Activated CD8-positive, alpha-beta memory T cell treated with anti-CD3 and anti-CD28 coated beads, Interleukin-2, amount 50 U/mL, for 1 hour (primary cell): ENCODE data around the gene MYO16.
"Not testable (repeated sequence)": the region's sequence is repeated elsewhere in the genome, so short reads cannot be mapped to it uniquely, and the experiment has no call there.

Experiments used
- DNase-seq: peaks from one replicate; pipeline ENCODE4 v3.0.0-alpha.2; 2020; ENCODE audit errors: extremely low read depth

Gene MYO16

GRCh38 chr13:109192306-109192705 is 562.9 kb downstream of the MYO16 start:
- DNase-seq, result no peak

GRCh38 chr13:109196948-109197347 is 567.5 kb downstream of the MYO16 start:
- no peak for DNase-seq

- no peak for DNase-seq
Observed at GRCh38 chr13:109198585-109198984, 569.2 kb downstream of the MYO16 start.

- DNase-seq, result no peak
Observed at GRCh38 chr13:109199280-109199679, 569.9 kb downstream of the MYO16 start.

- DNase-seq, result no peak
Observed at GRCh38 chr13:109200556-109200955, 571.1 kb downstream of the MYO16 start.

- no peak for DNase-seq
Observed at GRCh38 chr13:109203587-109203986, 574.2 kb downstream of the MYO16 start.

GRCh38 chr13:109204252-109204651 is 574.8 kb downstream of the MYO16 start:
- DNase-seq, result no peak

- no peak for DNase-seq
Observed at GRCh38 chr13:109204657-109205056, 575.2 kb downstream of the MYO16 start.

- DNase-seq, result no peak
Observed at GRCh38 chr13:109205315-109205714, 575.9 kb downstream of the MYO16 start.

- DNase-seq, result no peak
Observed at GRCh38 chr13:109206616-109207015, 577.2 kb downstream of the MYO16 start.

GRCh38 chr13:109207622-109208021 is 578.2 kb downstream of the MYO16 start:
- DNase-seq, result no peak

- no peak for DNase-seq
Observed at GRCh38 chr13:109208522-109208921, 579.1 kb downstream of the MYO16 start.

- DNase-seq, result no peak
Observed at GRCh38 chr13:109209526-109209925, 580.1 kb downstream of the MYO16 start.

- DNase-seq, result no peak
Observed at GRCh38 chr13:109211616-109212015, 582.2 kb downstream of the MYO16 start.

GRCh38 chr13:109212650-109213049 is 583.2 kb downstream of the MYO16 start:
- no peak for DNase-seq

GRCh38 chr13:109213714-109214113 is 584.3 kb downstream of the MYO16 start:
- no peak for DNase-seq

GRCh38 chr13:109214393-109214792 is 585.0 kb downstream of the MYO16 start:
- DNase-seq, result no peak

- DNase-seq, result no peak
Observed at GRCh38 chr13:109215377-109215776, 586.0 kb downstream of the MYO16 start.

GRCh38 chr13:109217510-109217909 is 588.1 kb downstream of the MYO16 start:
- not testable (repeated sequence) for DNase-seq

- no peak for DNase-seq
Observed at GRCh38 chr13:109220631-109221030, 591.2 kb downstream of the MYO16 start.

GRCh38 chr13:109224033-109224432 is 594.6 kb downstream of the MYO16 start:
- DNase-seq, result no peak

- no peak for DNase-seq
Observed at GRCh38 chr13:109226631-109227030, 597.2 kb downstream of the MYO16 start.

GRCh38 chr13:109227344-109227940 is 598.0 kb downstream of the MYO16 start:
- no peak for DNase-seq

- DNase-seq, result no peak
Observed at GRCh38 chr13:109228211-109228610, 598.8 kb downstream of the MYO16 start.
